Measurements from ENCODE around the gene FKBP11.

The FKBP11 gene

DNA sequence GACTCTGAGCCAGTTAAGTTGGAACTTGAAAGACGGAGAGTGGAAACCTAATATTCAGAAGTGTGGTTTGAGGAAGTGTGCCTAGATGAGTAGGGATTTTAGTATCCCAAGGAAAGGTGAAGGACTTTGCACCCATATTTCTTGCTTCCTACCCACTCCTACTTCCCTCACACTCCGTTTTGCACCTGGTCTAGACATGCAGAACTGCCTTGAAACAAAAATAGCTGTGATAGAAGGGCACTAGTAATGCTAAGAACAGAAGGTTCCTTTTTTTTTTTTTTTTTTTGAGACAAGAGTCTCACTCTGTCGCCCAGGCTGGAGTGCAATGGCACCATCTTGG is 32.7 kb upstream of the FKBP11 start:
- no peak for TF ChIP-seq EZH2phosphoT487 (IDR thresholded peaks at IDR 0.05; ENCODE audit: borderline replicate concordance)
- TF ChIP-seq, protein P1, sequence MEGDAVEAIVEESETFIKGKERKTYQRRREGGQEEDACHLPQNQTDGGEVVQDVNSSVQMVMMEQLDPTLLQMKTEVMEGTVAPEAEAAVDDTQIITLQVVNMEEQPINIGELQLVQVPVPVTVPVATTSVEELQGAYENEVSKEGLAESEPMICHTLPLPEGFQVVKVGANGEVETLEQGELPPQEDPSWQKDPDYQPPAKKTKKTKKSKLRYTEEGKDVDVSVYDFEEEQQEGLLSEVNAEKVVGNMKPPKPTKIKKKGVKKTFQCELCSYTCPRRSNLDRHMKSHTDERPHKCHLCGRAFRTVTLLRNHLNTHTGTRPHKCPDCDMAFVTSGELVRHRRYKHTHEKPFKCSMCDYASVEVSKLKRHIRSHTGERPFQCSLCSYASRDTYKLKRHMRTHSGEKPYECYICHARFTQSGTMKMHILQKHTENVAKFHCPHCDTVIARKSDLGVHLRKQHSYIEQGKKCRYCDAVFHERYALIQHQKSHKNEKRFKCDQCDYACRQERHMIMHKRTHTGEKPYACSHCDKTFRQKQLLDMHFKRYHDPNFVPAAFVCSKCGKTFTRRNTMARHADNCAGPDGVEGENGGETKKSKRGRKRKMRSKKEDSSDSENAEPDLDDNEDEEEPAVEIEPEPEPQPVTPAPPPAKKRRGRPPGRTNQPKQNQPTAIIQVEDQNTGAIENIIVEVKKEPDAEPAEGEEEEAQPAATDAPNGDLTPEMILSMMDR (conservative IDR thresholded peaks at IDR 0.05; ENCODE audit: low read length), result no peak
- H3K9me3 ChIP-seq (ENCODE audit: insufficient read depth, low read depth, low read length), result no peaks in the 10 kb centered on the region
- H2AFZ ChIP-seq (ENCODE audit: low read length), result peak overlapping the region; percentile 87

DNA sequence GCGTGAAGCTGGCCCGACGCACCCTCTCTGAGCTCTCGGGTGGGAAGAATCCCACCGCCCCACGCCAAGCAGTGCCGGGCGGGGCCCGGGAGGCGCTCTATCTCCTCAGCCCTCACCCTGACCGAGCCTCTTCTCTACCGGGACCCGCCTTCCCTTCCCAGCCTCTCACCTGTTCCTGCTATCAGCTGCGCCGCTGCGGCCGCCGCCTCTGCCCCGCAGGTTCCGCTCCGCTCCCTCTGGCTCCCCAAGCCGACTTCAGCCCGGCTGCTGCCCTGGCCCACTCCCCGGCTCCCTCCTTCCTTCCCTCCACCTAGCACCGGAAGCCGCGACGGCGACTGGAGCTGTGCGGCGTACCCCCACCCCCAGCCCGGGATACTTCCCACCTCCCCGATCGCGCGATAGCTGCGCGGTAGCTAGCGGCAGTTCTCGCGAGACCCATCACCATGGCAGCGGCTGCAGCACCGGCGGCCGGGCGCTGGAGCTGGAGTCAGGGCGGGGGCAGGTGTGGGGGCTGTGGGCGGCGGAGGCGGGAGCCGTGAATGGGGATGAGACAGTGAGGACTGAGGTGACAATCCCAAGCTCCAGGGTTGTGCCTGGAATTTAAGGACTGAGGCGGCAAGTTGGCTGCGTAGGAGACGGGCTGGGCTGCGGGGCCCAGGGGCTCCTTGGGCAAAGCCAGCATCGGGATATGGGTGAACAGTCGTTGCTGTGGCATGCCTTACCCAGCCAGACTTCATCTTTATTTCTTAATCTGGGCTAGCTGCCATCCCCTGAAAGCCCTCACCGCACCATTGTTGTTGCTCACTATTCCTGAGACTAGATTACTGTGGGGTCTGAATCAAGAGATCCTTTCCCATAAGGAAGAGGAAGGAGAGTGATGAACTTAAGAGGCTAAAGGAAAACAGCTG is 32.1 kb upstream of the FKBP11 start, which contains the start of gene ARF3:
TSS of gene ARF3 (minus strand) at position 347 of the 908 bp plus-strand sequence. CDS start 16,392 bp downstream, outside the sequence.
- H3F3A ChIP-seq (ENCODE audit: low read depth), result no peaks in the 10 kb centered on the region
- H4K20me1 ChIP-seq (ENCODE audit: insufficient read depth, low read length, poor library complexity, severe bottlenecking), result peaks cover 32% of the 10 kb centered on the region
- TF ChIP-seq EZH2phosphoT487 (IDR thresholded peaks at IDR 0.05; ENCODE audit: borderline replicate concordance), result no peak
- TF ChIP-seq, protein P1 (conservative IDR thresholded peaks at IDR 0.05; ENCODE audit: low read length), result no peak
- H3K36me3 ChIP-seq (ENCODE audit: insufficient read depth, low read length), result no peaks in the 10 kb centered on the region
- H2AFZ ChIP-seq (ENCODE audit: low read length), result peak within 1 kb of the TSS; percentile 87
- H3K27me3 ChIP-seq (ENCODE audit: insufficient read depth, low read length, poor library complexity, severe bottlenecking), result no peaks in the 10 kb centered on the region
- peak within 1 kb of the TSS; percentile 93 for H3K4me3 ChIP-seq (ENCODE audit: low read length, poor library complexity, severe bottlenecking)
- peak within 1 kb of the TSS; percentile 91 for H3K4me2 ChIP-seq (ENCODE audit: low read depth, low read length, poor library complexity, severe bottlenecking)
- H3K4me1 ChIP-seq (ENCODE audit: insufficient read depth, low read length, poor library complexity, severe bottlenecking), result peaks cover 36% of the 10 kb centered on the region
- H3K9me3 ChIP-seq (ENCODE audit: insufficient read depth, low read depth, low read length), result no peaks in the 10 kb centered on the region
- H3K79me2 ChIP-seq (ENCODE audit: insufficient read depth, low read length), result peaks cover 48% of the 10 kb centered on the region
- H3K9me2 ChIP-seq (replicated peaks; ENCODE audit: low read depth, low read length), result no peaks in the 10 kb centered on the region
- H3K9ac ChIP-seq (ENCODE audit: low read depth, low read length, poor library complexity, severe bottlenecking), result peak within 1 kb of the TSS; percentile 93

More for the DNA sequence above, 32.7 kb upstream of the FKBP11 start:
- H3K4me2 ChIP-seq (ENCODE audit: low read depth, low read length, poor library complexity, severe bottlenecking), result peak overlapping the region; percentile 91
- no peaks in the 10 kb centered on the region for H3F3A ChIP-seq (ENCODE audit: low read depth)
- peak overlapping the region; percentile 93 for H3K9ac ChIP-seq (ENCODE audit: low read depth, low read length, poor library complexity, severe bottlenecking)
- peak overlapping the region; percentile 93 for H3K4me3 ChIP-seq (ENCODE audit: low read length, poor library complexity, severe bottlenecking)
- peaks cover 42% of the 10 kb centered on the region for H3K79me2 ChIP-seq (ENCODE audit: insufficient read depth, low read length)
- H3K4me1 ChIP-seq (ENCODE audit: insufficient read depth, low read length, poor library complexity, severe bottlenecking), result peaks cover 30% of the 10 kb centered on the region
- no peaks in the 10 kb centered on the region for H3K9me2 ChIP-seq (replicated peaks; ENCODE audit: low read depth, low read length)
- peaks cover 30% of the 10 kb centered on the region for H4K20me1 ChIP-seq (ENCODE audit: insufficient read depth, low read length, poor library complexity, severe bottlenecking)
- H3K36me3 ChIP-seq (ENCODE audit: insufficient read depth, low read length), result no peaks in the 10 kb centered on the region
- H3K27me3 ChIP-seq (ENCODE audit: insufficient read depth, low read length, poor library complexity, severe bottlenecking), result no peaks in the 10 kb centered on the region

DNA sequence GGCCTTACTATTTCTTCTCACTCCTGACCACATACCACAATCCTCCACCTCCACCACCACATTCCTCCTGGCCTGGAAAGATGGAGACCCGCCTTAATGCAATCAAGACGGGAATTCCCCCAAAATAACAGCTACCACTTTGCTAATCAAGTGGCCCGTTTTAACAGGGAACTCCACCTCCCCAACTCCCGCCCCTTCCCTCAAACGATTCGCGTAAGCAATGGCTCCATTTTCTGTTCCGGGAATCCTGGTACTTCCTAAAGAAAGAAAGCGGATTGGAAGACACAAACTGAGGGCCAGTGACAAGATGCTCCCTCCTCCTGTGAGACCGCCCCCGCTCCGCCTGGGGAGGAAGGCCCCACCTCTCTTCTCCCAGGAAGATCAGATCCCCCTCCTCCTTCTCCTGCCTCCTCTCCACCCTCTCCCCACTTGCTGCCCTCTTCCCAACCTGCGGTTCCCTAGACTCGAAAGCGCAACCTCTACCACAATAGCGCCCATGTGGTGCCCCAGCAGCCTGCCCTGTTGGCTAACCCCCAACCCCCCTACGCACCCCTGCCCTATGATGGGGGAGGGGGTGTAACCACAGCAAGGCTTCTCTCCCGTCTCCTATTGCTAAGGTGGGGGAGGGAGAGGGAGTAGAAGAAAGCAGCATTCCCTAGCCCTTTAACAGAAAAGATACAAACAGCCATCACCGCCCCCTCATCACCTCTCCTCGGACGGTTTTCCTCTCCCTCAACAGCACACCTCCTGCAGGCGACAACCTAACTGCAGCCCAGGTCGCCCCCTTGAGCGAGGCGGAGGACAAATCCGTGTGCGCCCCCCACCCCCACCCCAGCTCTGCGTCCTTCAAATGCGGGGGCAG is 31.2 kb upstream of the FKBP11 start:
- Histone ChIP-seq H4K20me1 (ENCODE audit: insufficient read depth, low read length, poor library complexity, severe bottlenecking) (peaks cover 35% of the 10 kb centered on the region), H3K9me2 (replicated peaks; ENCODE audit: low read depth, low read length) (no peaks in the 10 kb centered on the region), H3K4me3 (ENCODE audit: low read length, poor library complexity, severe bottlenecking) (peak overlapping the region; percentile 93), H3F3A (ENCODE audit: low read depth) (no peaks in the 10 kb centered on the region), H3K9me3 (ENCODE audit: insufficient read depth, low read depth, low read length) (no peaks in the 10 kb centered on the region), H3K4me1 (ENCODE audit: insufficient read depth, low read length, poor library complexity, severe bottlenecking) (peaks cover 38% of the 10 kb centered on the region), H3K36me3 (ENCODE audit: insufficient read depth, low read length) (no peaks in the 10 kb centered on the region), H3K79me2 (ENCODE audit: insufficient read depth, low read length) (peaks cover 54% of the 10 kb centered on the region), H3K4me2 (ENCODE audit: low read depth, low read length, poor library complexity, severe bottlenecking) (peak overlapping the region; percentile 91), H3K27me3 (ENCODE audit: insufficient read depth, low read length, poor library complexity, severe bottlenecking) (no peaks in the 10 kb centered on the region), H3K9ac (ENCODE audit: low read depth, low read length, poor library complexity, severe bottlenecking) (peak overlapping the region; percentile 93), H2AFZ (ENCODE audit: low read length) (peak overlapping the region; percentile 87)
- TF ChIP-seq EZH2phosphoT487 (IDR thresholded peaks at IDR 0.05; ENCODE audit: borderline replicate concordance), result no peak
- TF ChIP-seq, protein P1 (conservative IDR thresholded peaks at IDR 0.05; ENCODE audit: low read length), result peak; percentile 46

Data from Loucy (cell line).